ENCODE measurements around the gene ZNF77.

DNA sequence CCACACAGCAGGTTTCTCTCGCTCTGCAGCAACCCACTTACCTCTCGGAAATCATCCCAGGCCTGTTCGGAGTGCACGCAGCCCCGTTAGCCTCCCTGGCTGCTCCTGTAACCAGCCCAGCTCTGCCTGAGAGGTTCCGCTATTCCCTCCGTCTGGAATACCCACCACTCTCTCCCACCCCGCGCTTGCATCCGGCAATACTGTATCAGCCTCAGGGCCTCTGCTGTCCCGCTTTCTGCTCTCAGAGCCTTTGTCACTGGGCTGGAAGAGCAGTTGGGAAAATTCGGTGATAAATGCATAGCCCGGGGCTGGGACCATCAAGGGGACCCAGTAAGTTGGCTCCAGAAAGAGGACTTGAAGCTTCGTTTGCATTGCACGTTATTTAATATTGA, 31.8 kb upstream of the ZNF77 start:
- TF ChIP-seq, protein P1, sequence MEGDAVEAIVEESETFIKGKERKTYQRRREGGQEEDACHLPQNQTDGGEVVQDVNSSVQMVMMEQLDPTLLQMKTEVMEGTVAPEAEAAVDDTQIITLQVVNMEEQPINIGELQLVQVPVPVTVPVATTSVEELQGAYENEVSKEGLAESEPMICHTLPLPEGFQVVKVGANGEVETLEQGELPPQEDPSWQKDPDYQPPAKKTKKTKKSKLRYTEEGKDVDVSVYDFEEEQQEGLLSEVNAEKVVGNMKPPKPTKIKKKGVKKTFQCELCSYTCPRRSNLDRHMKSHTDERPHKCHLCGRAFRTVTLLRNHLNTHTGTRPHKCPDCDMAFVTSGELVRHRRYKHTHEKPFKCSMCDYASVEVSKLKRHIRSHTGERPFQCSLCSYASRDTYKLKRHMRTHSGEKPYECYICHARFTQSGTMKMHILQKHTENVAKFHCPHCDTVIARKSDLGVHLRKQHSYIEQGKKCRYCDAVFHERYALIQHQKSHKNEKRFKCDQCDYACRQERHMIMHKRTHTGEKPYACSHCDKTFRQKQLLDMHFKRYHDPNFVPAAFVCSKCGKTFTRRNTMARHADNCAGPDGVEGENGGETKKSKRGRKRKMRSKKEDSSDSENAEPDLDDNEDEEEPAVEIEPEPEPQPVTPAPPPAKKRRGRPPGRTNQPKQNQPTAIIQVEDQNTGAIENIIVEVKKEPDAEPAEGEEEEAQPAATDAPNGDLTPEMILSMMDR (conservative IDR thresholded peaks at IDR 0.05; ENCODE audit: low read length) = no peak
- no peak for TF ChIP-seq EZH2phosphoT487 (IDR thresholded peaks at IDR 0.05; ENCODE audit: borderline replicate concordance, low read depth, low read length)
